H1 (cell line): ENCODE measurements around the gene XPO5. TPM values are rescaled to one million over a fixed set of nuclear protein-coding genes. Genes with fewer than 3 reads are reported as not detected.

Experiments used
- CBX5 ChIP-seq: fragments of 300-800, 300-1000 bp; sonication (generic); IDR thresholded peaks from 2 replicates; pipeline ENCODE4 v1.7.1; 2016; ENCODE audit warnings: antibody characterized with exemption, low read length, low read depth
- CBX8 ChIP-seq: fragments of 300-800, 300-1000 bp; sonication (generic); IDR thresholded peaks from 2 replicates; pipeline ENCODE4 v1.7.1; 2016; ENCODE audit warnings: low read depth, low read length, borderline replicate concordance
- CTBP2 ChIP-seq: IDR thresholded peaks from 2 replicates; pipeline ENCODE4 v1.7.0; 2011; ENCODE audit warnings: borderline replicate concordance, mild to moderate bottlenecking, moderate library complexity, mixed read lengths, low read length; ENCODE audit not compliant: insufficient read depth, insufficient read length
- POLR2A ChIP-seq, 2 experiments: IDR thresholded peaks; 1 replicate in 1 of 2; 2 replicates in 1 of 2; pipeline ENCODE4 v1.6.1; 2011; ENCODE audit warnings: low read depth in 2 of 2, low read length in 2 of 2, mild to moderate bottlenecking in 2 of 2; ENCODE audit errors: control extremely low read depth in 1 of 2
- SIN3A ChIP-seq, 2 experiments: IDR thresholded peaks in 1 of 2; conservative IDR thresholded peaks in 1 of 2; 2 replicates each; pipeline ENCODE4 v1.6.1; 2011 to 2012; ENCODE audit warnings: low read length in 2 of 2, improper control_type of control experiment in 1 of 2, low read depth in 1 of 2, mild to moderate bottlenecking in 1 of 2
- SP2 ChIP-seq: IDR thresholded peaks from 2 replicates; pipeline ENCODE4 v1.6.1; 2012; ENCODE audit warnings: mild to moderate bottlenecking, low read length, inconsistent platforms
- YY1 ChIP-seq: IDR thresholded peaks from 2 replicates; pipeline ENCODE4 v1.6.1; 2011; ENCODE audit warnings: low read depth, mild to moderate bottlenecking, low read length
- polyA plus RNA-seq, 7 experiments: library from polyadenylated mRNA; depleted of rRNA in 3 of 7; stranded (reverse) in 5 of 7; unstranded in 2 of 7; fragments of >200 nt in 5 of 7; fragments of 200-250 nt in 2 of 7; gene quantifications; 1 replicate in 5 of 7; 2 replicates in 1 of 7; 4 replicates in 1 of 7; pipeline versions ENCODE4 v1.2.1 to v1.2.3, GENCODE V29; 2011 to 2013; ENCODE audit warnings: missing spikeins in 2 of 7, mixed read lengths in 2 of 7
- total RNA-seq: library from RNA; stranded (reverse); fragmentation: NEBNext Ultra II Directional; extraction: Animal tissue kit (Norgen Biotek cat#: 25700); gene quantifications from 2 replicates; pipeline ENCODE4 v1.2.1, GENCODE V29; 2021

The XPO5 gene
- total and polyA plus RNA-seq, 2 of the 8 experiments (the other 6 are each of a cell fraction or from before 2014, with no cell fraction given): 80.6 to 95.7 TPM

GRCh38 chr6:43515808-43516207, 60.0 kb downstream of the XPO5 start (continued):
- no peak for TF ChIP-seq SP2
- no peak for TF ChIP-seq CBX5
- TF ChIP-seq CBX8: no peak
- TF ChIP-seq CTBP2: no peak
- TF ChIP-seq YY1: no peak
- no peak for TF ChIP-seq SIN3A (conservative IDR thresholded peaks at IDR 0.05 in 1 of 2, IDR thresholded peaks at IDR 0.05 in 1 of 2; ENCODE audit: low read depth in 1 of 2, low read length in 2 of 2)
- TF ChIP-seq POLR2A (IDR thresholded peaks at IDR 0.05; ENCODE audit: control extremely low read depth in 1 of 2, low read depth in 2 of 2, low read length in 2 of 2): no peak
